NCI-H69 (cell line): ENCODE data around the gene IGSF22.

ENCODE experiments used
- DNase-seq: peaks from one replicate; lab custom pipeline; 2025; lab: John Stamatoyannopoulos, UW

Gene IGSF22

GRCh38 chr11:18743900-18744514, 18.0 kb upstream of the IGSF22 start:
- no peak for DNase-seq

GRCh38 chr11:18743365-18743764, 17.4 kb upstream of the IGSF22 start:
- DNase-seq = no peak

GRCh38 chr11:18741783-18742182, 15.8 kb upstream of the IGSF22 start:
- no peak for DNase-seq

- no peak for DNase-seq
These were observed 13.7 kb upstream of the IGSF22 start for GRCh38 chr11:18739685-18740084.

- no peak for DNase-seq
These were observed 11.7 kb upstream of the IGSF22 start for GRCh38 chr11:18737642-18738041.

- DNase-seq = no peak
These were observed 10.7 kb upstream of the IGSF22 start for GRCh38 chr11:18736590-18737148.

GRCh38 chr11:18733202-18733601, 7.2 kb upstream of the IGSF22 start:
- DNase-seq = no peak

GRCh38 chr11:18731949-18732821, 6.2 kb upstream of the IGSF22 start:
- peak; percentile 31 for DNase-seq

- no peak for DNase-seq
These were observed 5.5 kb upstream of the IGSF22 start for GRCh38 chr11:18731441-18731840.

GRCh38 chr11:18730020-18730419, 4.0 kb upstream of the IGSF22 start:
- DNase-seq = no peak

GRCh38 chr11:18729426-18729825, 3.4 kb upstream of the IGSF22 start:
- DNase-seq = no peak

GRCh38 chr11:18728658-18729057, 2.7 kb upstream of the IGSF22 start:
- no peak for DNase-seq

- DNase-seq = peak; percentile 58
These were observed 1.7 kb upstream of the IGSF22 start for GRCh38 chr11:18727479-18728236.

GRCh38 chr11:18723991-18724390, 2.0 kb downstream of the IGSF22 start:
- peak; percentile 50 for DNase-seq

GRCh38 chr11:18722293-18722637, 3.7 kb downstream of the IGSF22 start:
- no peak for DNase-seq

- peak; percentile 58 for DNase-seq
These were observed 4.3 kb downstream of the IGSF22 start for GRCh38 chr11:18721561-18722292.

- peak; percentile 81 for DNase-seq
These were observed 5.0 kb downstream of the IGSF22 start for GRCh38 chr11:18720808-18721560.

- DNase-seq = no peak
These were observed 5.7 kb downstream of the IGSF22 start for GRCh38 chr11:18720091-18720807.

- no peak for DNase-seq
These were observed 10.5 kb downstream of the IGSF22 start for GRCh38 chr11:18715476-18715875.

- no peak for DNase-seq
These were observed 11.6 kb downstream of the IGSF22 start for GRCh38 chr11:18714443-18714780.
